GM18868 (cell line): Measurements from ENCODE around the gene EXOC6B.

ENCODE experiments used
- ATAC-seq: cut with Tn5 transposase; IDR thresholded peaks from one replicate; pipeline ENCODE4 v1.9.1; 2021; ENCODE audit warnings: mild to moderate bottlenecking, moderate library complexity; ENCODE audit not compliant: unreplicated experiment

The EXOC6B gene

DNA sequence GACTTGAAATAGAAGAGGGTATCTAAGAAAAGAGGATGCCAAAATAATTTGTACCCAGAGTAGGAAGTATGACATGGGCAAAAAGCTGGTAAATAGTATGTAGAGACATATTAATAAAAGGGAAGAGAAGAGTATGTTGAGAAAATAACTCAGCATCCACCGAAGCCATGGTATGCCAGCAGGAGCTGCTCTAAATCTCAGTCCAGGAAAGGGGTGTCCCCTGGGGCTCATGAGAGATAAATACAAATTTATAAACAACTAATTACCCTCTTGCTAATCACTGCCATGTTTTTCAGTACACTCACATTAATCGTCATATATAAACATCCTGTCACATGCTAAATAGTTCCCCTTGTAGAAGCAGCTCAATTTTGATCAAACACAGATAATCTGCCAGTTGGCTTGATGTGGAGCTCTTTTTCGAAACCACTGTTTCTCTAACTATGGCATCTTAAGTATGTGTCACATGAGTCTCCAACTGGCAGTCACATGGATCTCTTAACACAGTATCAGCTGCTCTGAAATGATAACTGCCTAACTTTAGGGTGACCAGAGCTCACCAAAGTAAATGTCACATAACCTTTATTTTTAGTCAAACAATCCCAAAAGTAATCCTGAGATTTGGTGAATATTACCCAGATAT, 31.9 kb downstream of the EXOC6B start:
- no peak for ATAC-seq

GRCh38 chr2:72789241-72789640, 36.6 kb downstream of the EXOC6B start:
- ATAC-seq = no peak

- ATAC-seq = no peak
Observed at GRCh38 chr2:72788756-72789155, 37.1 kb downstream of the EXOC6B start.

DNA sequence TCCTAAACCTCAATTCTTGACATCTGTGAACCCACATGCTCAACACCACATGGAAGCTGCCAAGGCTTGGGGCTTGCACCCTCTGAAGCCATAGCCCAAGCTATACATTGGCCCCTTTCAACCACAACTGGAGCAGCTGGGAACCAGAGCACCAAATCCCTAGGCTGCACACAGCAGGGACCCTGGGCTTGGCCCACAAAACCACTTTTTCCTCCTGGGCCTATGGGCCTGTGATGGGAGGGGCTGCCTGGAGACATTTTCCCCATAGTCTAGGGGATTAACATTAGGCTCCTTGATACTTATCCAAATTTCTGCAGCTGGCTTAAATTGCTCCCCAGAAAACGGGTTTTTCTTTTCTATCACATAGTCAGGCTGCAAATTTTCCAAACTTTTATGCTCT, 40.3 kb downstream of the EXOC6B start:
- ATAC-seq = no peak

GRCh38 chr2:72782520-72782919, 43.3 kb downstream of the EXOC6B start:
- ATAC-seq = no peak

DNA sequence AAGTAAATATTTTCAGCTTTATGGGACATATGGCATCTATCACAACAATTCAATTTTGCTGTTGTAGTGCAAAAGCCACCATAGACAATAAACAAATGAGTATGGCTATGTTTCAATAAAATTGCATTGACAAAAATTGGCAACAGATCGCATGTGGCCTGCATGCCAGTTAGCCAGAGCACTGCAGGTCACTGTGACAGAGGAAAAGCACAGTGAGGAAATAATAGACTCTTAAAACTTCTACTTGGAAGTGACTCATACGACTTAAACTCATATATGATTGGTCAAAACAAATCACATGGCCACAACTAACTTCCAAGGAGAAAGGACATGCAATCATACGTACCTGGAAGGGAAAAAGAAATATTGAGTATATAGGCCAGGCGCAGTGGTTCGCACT, 44.4 kb downstream of the EXOC6B start:
- ATAC-seq = no peak

GRCh38 chr2:72780477-72780876, 45.4 kb downstream of the EXOC6B start:
- ATAC-seq = no peak

- ATAC-seq = no peak
Observed at GRCh38 chr2:72779495-72779894, 46.3 kb downstream of the EXOC6B start.

GRCh38 chr2:72778410-72778809, 47.4 kb downstream of the EXOC6B start:
- no peak for ATAC-seq

DNA sequence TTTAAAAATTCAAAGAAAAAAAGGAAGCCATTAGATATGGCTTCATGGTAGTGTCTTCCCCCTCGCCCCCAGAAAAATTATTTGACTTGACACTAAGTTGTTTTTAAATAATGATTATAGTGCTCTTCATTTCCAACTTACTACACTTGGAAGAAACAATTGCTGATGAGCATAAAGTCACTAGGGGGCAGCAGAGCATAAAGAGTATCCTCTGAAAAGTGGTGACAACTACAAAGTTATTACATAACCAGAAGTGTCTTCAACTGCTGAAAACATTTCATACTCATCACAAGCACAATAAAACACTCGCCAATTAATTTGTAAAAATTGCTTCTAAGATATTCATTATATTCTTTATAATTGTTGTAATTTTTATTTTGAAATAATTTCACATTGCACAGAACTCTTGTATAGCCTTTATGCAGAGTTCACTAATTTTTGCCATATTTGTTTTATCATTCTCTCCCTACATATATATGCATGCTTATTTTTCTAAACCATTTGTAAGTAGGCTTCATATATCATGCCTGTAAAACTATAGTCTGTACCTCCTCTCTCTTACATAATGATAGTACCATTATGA, 54.9 kb downstream of the EXOC6B start:
- no peak for ATAC-seq

DNA sequence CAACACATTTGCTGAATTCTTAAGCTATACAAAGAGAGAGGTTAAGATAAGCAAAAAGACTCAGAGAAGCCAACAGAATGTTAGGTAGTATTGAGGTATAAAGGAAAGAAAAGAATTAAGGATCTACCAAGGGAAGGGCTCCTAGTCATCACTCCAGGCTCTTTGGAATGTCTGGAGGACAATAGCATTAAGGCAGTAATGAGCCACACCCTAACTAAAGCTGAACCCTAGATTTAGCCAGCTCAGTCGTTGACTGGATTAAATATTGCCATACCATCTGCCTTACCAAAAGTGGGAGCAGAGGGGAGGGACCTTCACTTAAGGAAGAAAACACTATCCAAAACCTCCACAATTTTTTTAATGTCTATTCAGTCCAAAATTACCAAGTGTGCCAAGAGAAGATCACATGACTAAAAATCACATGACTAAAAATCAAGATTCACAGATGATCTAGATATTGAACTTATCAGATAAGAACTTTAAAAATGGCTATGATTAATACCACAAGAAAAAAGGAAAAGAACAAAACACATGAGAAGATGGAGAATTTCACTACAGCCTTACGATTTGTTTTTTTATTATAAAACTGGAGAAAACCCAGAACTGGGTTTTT, 59.7 kb downstream of the EXOC6B start:
- ATAC-seq = no peak

DNA sequence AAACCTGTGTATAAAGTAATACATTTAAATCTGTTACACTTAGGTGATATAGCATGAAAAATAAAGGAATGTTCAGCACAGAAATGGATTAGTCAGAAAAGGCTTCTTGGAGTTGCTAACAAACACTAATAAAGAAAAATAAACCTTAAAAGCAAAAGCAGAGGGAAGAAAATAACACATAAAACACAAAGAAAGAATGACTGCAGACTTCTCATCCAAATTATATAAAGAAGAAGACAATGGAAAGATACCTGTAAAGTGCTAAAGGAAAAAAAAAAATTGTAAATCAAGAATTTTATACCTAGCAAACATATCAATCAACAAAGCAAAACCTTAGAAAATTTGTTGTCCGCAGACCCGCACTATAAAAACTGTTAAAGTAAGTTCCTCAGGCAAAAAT, 63.6 kb downstream of the EXOC6B start:
- no peak for ATAC-seq

GRCh38 chr2:72759755-72760154, 66.1 kb downstream of the EXOC6B start:
- no peak for ATAC-seq

DNA sequence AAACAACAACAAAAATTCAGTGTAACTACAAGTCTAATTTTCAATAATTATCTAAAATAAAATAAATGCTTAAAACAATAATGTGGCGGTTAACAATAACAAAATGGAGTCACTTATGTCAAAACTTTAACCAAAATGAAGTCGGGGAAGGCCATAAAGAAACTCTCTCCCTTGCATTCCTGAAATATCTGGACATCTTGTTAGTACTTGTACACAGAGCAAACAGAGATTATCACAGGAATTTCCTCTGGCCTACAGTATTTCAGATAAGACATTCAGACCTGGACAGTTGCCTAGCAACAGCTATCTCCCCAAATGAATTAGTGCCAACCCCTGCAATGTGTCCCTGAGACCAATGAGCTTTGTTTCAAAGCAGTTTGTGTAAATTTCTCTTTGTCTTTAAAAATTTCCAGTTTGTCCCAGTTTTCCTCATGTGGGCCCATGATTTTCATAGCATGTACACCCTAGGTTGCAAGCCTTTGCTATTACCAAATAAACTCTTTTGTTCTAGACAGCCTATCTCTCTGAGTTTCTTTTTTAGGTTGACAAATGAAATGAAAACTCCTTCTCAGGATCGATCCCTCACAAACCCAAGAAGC, 68.6 kb downstream of the EXOC6B start:
- ATAC-seq = no peak

GRCh38 chr2:72755647-72756423, 70.0 kb downstream of the EXOC6B start:
- ATAC-seq = no peak

GRCh38 chr2:72754628-72755320, 71.1 kb downstream of the EXOC6B start:
- ATAC-seq = no peak

DNA sequence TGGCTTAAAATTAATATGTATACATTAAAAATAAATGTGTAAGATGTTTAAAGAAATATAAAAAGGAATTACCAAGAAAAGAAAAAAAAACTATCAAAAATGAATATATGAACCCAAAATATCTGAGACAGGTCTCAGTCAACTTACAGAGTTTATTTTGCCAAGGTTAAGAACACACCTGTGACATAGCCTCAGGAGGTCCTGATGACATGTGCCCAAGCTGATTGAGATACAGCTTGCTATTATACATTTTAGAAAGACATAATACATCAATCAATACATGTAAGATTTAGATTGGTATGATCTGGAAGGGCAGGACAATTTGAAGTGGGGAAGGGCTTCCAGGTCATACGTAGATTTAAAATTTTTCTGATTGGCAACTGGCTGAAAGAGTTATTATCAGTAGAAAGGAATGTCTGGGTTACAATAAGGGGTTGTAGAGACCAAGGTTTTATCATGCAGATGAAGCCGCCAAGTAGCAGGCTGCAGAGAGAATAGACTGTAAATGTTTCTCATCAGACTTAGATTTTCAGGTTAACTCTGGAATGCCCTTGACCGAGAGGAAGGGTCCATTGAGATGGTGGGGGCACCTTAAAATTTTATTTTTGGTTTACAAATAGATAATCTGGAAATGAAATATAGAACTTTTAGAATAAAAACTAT, 74.7 kb downstream of the EXOC6B start:
- no peak for ATAC-seq

DNA sequence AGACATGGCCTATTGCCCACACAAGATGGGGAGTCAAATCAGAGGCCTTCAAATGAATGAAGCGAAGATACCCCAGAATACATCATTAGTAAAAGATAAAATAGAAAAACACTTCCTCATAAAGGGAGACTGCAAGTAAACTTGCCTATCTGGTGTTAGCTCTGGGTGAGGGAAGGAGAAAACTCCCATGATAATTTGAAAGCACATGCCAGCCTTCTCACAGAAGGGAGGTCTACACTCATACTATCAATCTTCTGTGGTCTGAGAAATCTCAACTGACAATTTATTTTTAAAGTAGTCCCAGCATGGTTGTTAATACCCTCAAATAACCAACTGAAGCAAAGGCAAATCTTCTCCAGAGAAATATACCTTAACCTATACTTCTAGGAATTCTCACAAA, 75.4 kb downstream of the EXOC6B start:
- ATAC-seq = no peak

GRCh38 chr2:72747344-72747743, 78.5 kb downstream of the EXOC6B start:
- ATAC-seq = no peak

DNA sequence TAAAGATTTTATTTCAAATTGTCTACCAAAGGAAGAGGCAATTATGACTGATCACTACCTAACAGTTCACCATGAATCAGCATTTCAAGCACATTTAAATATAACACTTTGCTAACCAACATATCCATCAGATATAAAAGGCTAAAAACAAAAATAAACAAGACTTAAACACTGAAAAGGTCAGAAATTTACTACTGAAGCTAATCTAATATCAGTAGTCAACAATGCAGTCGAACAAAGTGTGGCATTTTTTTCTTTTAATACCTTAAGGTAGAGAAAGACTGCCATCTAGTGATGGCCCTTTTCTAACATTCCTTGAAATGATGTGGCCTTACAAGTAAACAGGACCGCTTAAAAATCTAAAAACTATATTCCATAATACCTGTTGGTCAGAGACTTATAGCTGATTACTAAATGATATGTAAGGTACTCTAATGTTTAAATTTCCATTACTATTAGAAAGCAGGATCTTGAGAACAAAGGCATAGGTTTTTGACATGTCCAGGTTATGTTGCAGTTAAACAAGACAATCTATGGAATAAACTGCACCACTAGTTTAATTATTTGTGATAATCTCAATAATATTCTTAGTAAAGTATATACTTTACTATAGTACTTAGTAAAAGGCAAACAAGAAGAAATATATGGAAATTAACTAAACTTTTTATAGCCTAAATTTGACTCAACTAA, 80.0 kb downstream of the EXOC6B start:
- ATAC-seq = no peak
